SKM-1 (cell line): ENCODE results near the gene FBXO10.

ENCODE experiments used
- DNase-seq: peaks from one replicate; lab custom pipeline; 2025; ENCODE audit not compliant: unreplicated experiment; lab: John Stamatoyannopoulos, UW

The FBXO10 gene

DNA sequence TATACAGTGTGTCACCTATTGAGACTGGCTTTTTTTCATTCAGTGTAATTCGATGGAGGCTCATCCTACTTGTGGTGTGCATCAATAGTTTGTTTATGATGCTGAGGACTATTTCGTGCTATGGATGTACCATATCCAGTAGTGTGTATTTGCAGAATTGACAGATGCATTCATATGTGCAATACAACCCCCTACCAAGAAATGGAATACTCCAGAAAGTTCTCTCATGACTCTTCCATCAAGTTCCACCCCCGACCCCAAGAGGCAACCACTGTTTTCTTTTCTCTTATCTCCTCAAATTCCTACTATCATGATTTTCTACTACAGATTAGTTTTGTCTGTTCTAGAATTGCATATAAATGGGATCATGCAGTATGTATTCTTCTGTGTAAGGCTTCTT is 21.9 kb downstream of the FBXO10 start:
- no peak for DNase-seq

DNA sequence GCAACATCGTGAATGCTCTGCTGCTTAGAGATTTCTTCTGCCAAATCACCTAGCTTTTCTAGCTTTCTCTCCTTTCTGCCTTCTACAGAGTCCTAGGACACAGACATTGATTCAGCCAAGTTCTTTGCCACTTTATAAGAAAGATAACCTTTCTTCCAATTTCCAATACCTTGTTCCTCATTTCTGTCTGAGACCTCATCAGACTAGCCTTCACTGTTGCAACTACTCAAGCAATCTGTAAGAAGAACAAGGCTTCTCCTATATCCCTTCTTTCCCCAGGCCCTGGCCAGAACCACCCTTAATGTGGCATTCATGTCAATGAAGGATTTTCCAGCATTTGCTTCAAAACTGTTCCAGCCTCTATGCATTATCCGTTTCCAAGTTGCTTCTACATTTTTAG is 24.3 kb downstream of the FBXO10 start:
- no peak for DNase-seq

DNA sequence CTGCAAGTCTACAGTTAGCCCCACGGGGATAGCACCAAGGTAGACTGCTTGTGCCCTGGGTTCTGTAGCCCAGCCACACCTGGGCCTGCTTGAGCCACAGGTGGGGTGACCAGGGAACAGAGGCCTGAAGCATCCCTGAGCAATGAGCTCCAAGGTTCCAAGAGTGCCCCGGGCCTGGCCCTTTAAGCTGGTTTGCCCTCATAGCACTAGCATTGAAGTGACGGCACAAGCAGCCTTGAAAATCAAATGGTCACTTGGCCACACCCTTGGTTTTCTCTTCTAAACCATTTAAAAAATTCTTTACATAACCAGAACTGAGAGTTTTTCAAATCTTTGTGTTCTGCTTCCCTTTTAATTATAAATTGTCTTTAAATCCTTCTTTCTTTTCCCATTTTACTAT is 24.7 kb downstream of the FBXO10 start:
- no peak for DNase-seq

DNA sequence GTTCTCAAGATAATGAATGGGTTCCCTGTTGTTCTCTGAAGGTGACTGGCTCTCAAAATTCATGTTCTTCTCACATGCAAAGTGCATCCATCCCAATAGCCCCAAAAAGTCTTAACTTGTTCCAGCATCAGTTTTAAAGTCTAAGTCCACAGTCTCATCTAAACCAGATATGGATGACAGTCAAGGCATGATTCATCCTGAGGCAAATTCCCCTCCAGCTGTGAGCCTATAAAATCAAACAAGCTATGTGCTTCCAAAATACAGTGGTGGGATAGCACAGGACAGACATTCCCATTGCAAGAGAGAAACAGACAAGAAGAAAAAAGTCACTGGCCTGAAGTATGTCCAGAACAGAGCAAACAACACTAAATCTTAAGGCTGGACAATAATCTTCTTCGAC is 25.4 kb downstream of the FBXO10 start:
- no peak for DNase-seq

DNA sequence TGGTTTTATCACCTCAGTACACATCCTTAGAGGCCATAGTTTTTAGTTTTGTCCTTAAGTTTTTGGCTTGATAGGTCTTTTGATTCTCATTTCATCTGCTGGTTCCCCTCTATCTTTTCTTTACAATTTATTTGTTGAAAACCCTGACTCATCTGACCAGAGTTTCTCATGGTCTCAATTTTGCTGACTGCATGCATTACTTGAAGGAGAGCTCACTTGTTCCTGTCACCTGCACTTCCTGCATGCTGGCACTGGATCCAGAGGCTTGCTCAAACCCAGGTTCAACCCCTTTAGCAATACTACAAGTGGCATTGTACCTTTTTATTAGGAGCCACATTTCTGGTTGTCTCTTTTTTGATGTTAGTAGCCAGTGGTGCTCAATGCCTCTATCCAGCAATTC is 26.7 kb downstream of the FBXO10 start:
- no peak for DNase-seq

DNA sequence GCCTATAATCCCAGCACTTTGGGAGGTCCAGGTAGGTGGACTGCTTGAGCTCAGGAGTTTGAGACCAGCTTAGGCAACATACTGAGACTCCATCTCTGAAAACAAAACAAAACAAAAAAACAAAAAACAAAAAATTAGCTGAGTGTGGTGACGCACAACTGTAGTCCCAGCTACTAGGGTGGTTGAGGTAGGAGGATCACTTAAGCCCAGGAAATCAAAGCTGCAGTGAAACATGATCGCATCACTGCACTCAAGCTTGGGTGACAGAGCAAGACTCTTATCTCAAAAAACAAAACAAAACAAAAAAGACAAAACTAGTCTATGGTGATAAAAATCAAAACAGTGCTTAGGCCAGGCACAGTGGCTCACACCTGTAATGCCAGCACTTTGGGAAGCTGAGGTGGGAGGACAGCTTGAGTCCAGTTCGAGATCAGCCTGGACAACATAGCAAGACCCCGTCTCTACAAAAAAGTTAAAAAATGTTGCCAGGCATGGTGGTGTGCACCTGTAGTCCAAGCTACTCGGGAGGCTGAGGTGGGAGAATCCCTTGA is 28.8 kb downstream of the FBXO10 start:
- DNase-seq = no peak

DNA sequence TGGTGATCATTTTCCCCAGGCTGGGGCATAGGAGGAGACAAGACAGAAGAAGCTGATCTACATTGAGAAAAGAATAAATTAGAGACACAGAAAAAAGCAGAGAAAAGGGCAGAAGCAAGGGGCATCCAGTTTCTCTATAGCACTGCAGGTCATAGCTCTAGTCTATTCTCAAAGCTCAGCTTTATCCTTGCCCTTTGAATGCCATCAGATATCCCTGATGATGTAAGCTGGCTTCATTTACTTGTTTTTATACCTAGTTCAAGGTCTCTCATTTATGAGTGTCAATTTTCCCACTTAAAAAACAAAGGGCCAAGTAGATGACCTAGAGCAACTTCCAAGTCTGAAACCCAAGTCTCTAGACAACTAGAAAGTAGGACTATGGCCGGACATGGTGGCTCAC is 32.7 kb downstream of the FBXO10 start:
- no peak for DNase-seq

DNA sequence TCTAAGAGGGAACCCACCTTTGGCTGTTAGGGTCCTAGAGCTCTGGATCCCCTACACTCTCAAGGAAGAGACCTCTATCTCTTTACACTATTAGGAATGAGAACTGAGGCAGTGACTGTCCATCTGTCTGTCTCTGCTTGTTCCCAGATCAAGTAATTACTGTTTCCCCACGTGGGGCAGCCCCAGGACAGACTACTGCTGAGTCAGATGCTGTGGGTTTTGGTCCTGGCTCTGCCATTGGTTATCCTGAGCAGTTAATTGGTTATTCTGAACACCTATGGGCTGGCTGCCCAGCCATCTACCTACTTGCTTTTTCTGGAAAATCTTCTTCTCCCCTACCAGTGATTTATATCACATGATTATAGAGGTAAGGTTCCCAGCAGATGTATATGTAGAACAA is 33.3 kb downstream of the FBXO10 start:
- no peak for DNase-seq

DNA sequence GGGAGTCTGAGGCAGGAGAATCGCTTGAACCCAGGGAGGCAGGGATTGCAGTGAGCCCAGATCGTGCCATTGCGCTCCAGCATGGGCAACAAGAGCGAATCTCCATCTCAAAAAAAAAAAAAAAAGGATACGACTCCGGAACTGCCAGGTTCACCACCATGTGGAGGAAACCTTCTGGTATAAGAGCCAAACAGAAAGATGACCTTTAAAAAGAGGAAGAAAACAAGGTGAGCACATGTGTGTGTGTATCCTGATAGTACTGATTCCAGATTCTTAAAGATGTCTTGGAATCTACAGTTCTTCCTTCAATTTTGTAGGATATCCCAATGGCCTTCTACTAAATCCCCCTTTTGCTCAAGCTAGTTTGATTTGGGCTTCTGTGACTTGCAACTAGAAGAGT is 33.7 kb downstream of the FBXO10 start:
- no peak for DNase-seq

DNA sequence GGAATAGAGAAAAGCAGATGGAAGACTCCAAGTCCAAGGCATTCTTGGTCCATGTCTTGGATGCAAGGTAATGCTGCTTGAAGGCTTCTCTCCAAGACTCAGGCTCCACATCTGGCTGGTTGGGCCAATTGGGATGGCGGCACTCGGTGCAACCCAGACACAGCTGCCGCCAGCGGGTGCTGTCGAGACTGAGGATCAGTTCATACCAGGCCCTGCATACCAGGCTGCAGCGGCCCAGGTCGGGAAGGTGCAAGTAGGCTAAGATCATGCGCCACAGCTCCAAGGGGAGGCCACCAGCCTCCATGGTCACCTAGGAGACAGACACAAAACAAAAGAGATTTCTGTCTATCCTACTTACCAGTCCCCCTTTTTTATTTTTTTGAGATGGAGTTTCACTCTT is 34.7 kb downstream of the FBXO10 start:
- DNase-seq = no peak

DNA sequence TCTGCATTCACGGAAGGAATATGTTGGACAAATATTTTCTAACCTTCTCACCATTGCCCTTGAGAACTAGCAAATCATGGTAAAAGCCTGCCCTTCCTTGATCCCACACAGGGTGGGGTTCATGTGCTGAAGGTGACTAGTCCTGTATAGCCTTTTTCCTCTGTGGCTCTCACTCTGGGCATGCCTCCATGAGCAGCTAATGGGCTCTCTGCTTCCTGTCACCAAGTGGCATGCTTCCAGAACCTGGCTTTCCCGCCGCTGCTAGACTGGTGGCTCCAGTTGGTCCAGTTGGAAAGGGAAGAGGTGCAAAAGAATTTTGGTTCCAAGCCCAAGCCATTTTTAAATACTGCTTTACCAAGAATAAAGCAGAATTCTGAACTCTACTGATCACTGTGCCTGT is 35.5 kb downstream of the FBXO10 start:
- DNase-seq = no peak

DNA sequence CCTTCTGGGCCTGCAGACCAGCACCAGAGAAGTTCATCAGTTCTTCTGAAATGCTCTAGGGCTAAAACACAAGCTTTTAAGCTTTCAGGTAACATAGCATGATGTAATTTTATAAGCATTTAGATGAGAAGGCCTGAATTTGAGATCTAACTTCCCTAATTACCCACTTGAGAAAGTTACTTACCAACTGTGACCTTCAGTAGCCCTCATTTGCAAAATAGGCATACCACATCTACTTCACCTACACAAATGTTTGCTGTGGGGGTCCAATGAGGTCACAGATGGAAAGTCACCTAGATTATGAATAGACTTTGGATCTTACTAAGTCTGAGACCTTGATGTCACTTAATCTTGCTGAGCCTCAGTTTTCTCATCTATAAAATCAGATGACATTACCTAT is 36.5 kb downstream of the FBXO10 start:
- DNase-seq = no peak

DNA sequence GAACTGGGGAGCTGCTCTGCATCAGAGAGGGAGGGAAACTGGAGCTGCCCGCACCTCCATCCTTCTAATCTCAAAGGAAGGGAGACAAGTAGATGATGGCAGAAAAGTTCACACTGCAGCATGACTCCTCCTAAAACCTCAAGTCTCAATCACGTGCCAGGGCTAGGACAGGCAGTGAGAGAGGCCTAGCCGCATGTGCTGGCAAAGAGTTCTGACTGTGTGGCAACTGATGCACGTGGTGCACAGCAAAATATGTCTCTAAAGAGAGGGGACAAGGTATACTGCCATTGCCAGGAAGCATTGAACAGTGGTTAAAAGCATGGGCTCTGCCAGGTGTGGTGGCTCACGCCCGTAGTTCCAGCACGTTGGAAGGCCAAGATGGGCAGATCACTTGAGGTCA is 38.1 kb downstream of the FBXO10 start:
- no peak for DNase-seq

DNA sequence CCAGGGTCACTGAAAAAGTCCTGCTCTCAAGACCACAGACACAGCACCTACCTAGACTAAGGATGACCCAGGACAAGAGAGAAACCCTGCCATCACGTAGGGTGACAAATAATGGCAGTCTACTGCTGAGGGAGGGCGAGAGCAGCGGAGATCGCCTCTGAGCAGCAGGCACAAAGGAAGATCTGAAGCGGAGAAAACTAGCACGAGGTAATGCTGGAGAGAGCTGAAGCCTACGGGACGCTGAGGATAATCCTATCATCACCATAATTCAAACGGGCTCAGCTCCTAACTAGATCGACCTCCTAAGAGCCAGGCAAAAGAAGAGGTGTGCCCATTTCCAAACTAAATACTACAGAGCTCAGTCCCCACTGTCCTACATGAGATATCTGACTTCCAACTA is 41.3 kb downstream of the FBXO10 start:
- DNase-seq = no peak

DNA sequence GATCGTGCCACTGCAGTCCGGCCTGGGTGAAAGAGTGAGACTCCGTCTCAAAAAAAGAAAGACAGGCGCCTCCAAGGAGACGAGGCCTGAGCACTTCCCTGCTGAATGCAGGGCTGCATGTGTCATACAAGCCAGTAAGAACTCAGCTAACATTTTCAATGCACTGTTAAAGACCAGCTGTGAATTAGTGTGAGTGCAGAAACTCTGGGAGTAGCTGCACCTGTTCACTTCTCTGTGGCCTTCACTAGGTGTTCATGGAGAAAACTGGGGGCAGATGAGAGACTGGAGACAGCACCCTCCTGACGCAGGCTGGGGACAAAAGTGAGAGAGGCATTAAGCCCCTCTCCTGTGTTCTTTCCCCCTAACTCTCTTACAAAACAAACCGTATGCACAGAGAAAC is 41.8 kb downstream of the FBXO10 start:
- DNase-seq = no peak

DNA sequence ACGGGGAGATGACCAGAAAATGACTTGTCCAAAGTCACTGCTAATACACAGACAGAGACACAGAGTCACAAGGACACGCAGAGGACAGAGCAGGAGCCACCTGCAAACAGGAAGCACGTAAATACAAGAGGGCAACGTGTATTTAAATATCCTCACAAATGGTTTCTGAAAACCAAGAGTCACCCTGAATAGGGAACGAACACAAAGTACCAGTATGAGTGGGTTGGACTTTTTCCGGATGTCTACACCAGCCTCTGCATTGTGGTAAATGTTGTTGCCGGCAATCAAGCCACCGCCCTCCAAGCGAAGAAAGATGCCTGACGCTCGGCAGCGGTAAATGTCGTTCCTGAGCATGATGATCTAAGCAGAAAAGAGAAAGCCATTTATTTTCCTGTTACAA is 44.5 kb downstream of the FBXO10 start:
- no peak for DNase-seq

DNA sequence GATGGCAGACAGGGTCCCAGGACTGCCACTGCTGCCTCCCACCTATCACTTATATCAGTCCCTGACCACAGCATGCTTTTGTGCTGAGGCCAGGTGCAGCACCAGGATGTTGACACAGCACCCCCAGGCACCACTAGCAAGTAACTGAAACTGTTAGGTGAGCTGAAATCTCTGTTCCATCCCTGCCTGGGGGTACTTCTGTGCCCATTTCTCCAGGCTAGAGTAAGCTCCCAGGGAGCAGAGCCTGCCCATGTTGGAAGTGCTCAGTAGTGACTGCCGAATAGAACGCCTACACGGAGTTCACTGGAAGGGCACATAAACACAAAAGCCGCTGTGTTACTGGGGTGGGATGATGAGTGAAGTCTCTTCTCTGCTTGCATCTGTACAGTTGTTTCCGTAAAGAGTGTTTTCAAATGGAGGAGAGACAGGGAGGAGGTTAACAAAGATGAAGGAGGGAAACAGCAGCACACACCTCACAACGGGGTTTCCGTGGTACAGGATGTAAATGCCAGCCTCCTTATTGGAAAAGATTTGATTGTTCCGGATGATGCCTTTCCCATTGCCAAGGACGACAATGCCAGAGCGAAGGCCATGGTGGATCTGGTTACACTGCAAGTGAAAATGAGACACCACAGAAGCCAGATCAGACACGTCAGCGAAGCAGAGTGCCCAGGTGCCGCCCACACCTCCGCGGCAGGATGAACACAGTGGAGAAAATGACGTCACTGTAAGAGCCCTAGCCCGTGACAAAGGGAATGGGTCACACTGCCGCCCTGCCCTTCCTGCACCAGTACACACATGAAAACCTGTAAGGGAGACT is 47.3 kb downstream of the FBXO10 start:
- no peak for DNase-seq

DNA sequence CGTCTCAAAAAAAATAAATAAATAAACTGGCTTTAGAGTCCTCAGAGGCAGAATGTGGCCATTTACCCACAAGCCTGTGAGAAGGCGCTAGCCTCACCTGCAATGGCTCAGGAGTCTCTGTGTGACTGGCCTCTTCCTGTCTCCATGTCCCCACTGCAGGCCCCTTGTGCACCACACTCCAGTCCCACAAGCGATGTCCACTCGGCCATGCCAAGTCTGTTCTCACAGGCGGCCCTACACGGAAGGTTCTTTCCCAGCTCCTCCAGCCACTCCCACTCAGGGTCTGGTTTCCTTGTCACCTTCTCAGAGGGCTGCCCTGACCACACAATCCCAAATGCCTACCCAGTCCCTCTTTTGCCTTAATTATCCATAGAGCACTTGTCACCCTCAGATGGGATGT is 52.3 kb downstream of the FBXO10 start:
- DNase-seq = no peak

DNA sequence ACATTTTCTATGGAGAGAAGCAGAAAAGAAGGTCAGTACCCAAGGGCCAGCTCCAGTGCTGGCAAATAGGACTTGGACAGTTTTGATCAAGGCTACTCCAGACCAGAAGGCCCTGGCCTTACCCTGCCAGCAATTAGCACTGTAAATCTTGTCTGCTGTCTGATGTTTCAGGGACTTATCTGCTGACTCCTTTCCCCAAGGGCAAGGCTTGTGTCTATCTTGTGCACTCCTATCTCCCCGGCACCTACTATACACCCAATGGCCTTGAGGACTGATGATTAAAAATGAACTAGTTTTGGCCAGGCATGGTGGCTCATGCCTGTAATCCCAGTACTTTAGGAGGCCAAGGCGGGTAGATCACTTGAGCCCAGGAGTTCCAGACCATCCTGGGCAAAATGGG is 53.2 kb downstream of the FBXO10 start:
- no peak for DNase-seq

DNA sequence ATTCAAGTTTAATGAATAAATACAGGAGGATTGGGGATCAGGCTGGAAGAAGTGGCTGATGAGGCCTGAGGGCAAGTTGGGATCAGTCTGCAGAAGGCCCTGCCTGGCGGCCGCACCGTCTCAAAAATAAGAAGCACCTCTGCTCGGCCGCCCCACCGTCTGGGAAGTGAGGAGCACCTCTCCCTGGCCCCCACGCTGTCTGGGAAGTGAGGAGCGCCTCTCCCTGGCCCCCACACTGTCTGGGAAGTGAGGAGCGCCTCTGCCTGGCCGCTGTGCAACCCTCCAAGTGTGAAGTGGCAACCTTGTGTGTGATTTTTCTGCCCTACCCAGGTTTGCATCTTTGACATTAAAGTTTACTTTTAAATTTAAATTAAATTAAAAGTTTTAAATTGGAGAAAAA is 55.1 kb downstream of the FBXO10 start:
- no peak for DNase-seq

DNA sequence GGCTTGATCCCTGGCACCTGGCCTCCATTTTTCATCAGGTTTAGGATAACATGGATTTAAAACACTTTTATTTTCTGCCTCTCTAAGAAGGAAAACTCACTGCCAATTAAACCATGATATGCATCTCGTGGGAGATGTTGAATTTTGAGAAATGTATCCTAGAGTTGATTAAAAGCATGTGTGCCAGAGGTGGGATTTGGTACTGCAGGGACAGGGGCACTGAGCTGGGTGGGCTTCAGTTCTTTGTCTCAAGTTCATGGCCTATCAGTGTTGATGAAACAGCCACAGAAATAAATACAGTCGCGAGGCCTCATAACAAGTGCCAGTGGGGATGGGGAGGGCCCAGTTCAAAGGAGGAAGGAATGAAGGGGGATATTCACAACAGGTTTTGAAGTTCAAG is 55.5 kb downstream of the FBXO10 start:
- DNase-seq = no peak

DNA sequence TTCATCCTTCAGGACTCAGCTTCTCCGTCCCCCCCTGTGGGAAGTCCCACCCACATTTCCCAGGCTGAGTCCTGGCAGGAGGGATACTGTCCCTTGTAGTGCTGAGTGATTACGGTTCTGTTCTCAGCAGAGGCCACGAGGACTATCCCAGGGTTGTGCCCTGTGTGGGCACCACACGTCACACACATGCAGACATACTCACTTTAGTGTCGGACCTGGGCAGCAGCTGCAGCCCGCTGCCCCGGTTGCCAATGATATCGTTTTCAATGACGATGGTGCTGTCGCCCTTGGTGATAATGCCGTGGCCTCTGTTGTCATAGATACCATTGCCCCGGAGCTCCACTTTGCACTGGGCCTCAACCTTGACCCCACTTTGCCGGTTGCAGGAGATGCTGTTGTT is 58.3 kb downstream of the FBXO10 start:
- DNase-seq = no peak

DNA sequence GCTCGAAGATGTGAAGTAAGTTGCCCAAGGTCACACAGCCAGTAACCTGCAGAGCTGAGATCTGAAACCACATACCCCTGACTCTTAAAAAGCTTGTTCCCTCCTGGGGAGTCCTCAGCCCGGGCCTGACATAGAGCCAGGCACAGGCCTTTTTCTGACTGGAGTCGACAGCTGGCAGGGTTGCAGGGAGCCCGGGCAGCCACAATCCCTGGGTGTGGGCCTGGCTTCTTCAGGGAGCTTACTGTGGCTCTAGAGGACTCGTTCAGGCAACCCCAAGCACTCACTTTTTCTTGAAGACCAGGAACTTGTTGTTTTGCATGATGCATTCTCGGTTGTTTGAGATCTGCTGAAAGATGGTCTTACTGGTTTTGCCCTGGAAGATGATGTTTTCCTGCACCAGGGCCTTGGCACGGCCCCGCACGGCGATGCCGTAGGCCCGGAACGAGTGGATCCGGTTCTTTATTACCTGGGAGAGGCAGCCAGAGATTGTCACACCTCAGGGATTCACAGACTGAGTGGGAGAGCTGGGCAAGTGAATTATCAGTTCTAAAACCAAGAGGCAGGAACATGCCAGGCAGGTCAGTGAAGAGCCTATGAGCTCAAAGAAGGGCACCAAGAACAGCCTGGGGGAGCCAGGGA is 60.4 kb downstream of the FBXO10 start:
- DNase-seq = no peak
